Tibial nerve (tissue), 3 donors: ENCODE results near the gene LOXHD1.

ENCODE experiments used
- POLR2A ChIP-seq, 2 donors: fragments of 450-650 bp; IDR thresholded peaks; one replicate each; pipeline ENCODE4 v1.6.1; 2017; ENCODE audit warnings: antibody characterized with exemption in 2 of 2, mild to moderate bottlenecking in 2 of 2, moderate library complexity in 2 of 2
- TF ChIP-seq, protein P1 (sequence below), 5 experiments: fragments of 200-600 bp in 3 of 5; fragments of 450-650 bp in 2 of 5; sonication (generic) in 3 of 5; IDR thresholded peaks; one replicate each; pipeline ENCODE4 v1.5.1; 2016 to 2019; ENCODE audit warnings: antibody characterized with exemption in 5 of 5, mild to moderate bottlenecking in 3 of 5, moderate library complexity in 2 of 5

DNA sequence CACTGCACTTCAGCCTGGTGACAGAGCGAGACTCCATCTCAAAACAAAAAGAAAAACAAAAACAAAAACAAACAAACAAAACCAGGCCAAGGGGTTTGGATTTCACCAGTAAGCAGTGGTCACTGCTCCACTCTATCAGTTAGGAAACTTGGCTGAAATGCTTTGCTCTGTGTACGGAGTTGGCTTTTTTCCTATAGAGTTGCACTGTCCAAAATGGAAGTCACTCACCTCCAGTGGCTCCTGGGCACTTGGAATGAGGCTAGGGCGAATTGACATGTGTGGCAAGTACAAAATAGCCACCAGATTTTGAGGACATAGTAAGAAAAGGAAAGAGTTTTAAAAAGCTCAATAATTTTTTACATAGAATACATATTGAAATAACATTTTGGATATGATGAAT, 228.7 kb downstream of the LOXHD1 start:
- TF ChIP-seq, protein P1, sequence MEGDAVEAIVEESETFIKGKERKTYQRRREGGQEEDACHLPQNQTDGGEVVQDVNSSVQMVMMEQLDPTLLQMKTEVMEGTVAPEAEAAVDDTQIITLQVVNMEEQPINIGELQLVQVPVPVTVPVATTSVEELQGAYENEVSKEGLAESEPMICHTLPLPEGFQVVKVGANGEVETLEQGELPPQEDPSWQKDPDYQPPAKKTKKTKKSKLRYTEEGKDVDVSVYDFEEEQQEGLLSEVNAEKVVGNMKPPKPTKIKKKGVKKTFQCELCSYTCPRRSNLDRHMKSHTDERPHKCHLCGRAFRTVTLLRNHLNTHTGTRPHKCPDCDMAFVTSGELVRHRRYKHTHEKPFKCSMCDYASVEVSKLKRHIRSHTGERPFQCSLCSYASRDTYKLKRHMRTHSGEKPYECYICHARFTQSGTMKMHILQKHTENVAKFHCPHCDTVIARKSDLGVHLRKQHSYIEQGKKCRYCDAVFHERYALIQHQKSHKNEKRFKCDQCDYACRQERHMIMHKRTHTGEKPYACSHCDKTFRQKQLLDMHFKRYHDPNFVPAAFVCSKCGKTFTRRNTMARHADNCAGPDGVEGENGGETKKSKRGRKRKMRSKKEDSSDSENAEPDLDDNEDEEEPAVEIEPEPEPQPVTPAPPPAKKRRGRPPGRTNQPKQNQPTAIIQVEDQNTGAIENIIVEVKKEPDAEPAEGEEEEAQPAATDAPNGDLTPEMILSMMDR (IDR thresholded peaks at IDR 0.05) = no peak
- no peak for TF ChIP-seq POLR2A (IDR thresholded peaks at IDR 0.05)
